ENCODE data around the gene TXNL4A. TPM values are rescaled to one million over a fixed set of nuclear protein-coding genes. Genes with fewer than 3 reads are reported as not detected.

The TXNL4A gene
- total RNA-seq, 1 donor from 2014 or later = 126 TPM

- peaks cover 11% of the 10 kb centered on the region for H3K4me1 Mint-ChIP-seq (ENCODE audit: unreplicated experiment)
- TF ChIP-seq CTCF (IDR thresholded peaks at IDR 0.05) = no peak
- no peak for DNase-seq (ENCODE audit: extremely low spot score, unreplicated experiment)
- no peaks in the 10 kb centered on the region for H3K9me3 Mint-ChIP-seq (ENCODE audit: unreplicated experiment)
- H3K4me3 Mint-ChIP-seq (ENCODE audit: unreplicated experiment) = peak overlapping the region; percentile 57
- peak overlapping the region; percentile 52 for H3K27ac Mint-ChIP-seq (ENCODE audit: unreplicated experiment)
- H3K36me3 Mint-ChIP-seq (ENCODE audit: unreplicated experiment) = peaks cover 1% of the 10 kb centered on the region
- no peaks in the 10 kb centered on the region for H3K27me3 Mint-ChIP-seq (ENCODE audit: unreplicated experiment)
Measured at GRCh38 chr18:79965119-79965902, 23.1 kb downstream of the TXNL4A start.

- H3K4me3 Mint-ChIP-seq (ENCODE audit: unreplicated experiment) = peak within 1 kb of the TSS; percentile 57
- peak; percentile 23 for TF ChIP-seq CTCF (IDR thresholded peaks at IDR 0.05)
- H3K36me3 Mint-ChIP-seq (ENCODE audit: unreplicated experiment) = no peaks in the 10 kb centered on the region
- H3K27ac Mint-ChIP-seq (ENCODE audit: unreplicated experiment) = peak within 1 kb of the TSS; percentile 52
- no peak for DNase-seq (ENCODE audit: extremely low spot score, unreplicated experiment)
- H3K27me3 Mint-ChIP-seq (ENCODE audit: unreplicated experiment) = no peaks in the 10 kb centered on the region
- H3K9me3 Mint-ChIP-seq (ENCODE audit: unreplicated experiment) = no peaks in the 10 kb centered on the region
- peaks cover 15% of the 10 kb centered on the region for H3K4me1 Mint-ChIP-seq (ENCODE audit: unreplicated experiment)
Measured at GRCh38 chr18:79964330-79965118, 23.8 kb downstream of the TXNL4A start, which contains the start of gene HSBP1L1. HSBP1L1 (plus strand) TSS chr18:79964643; CDS start chr18:79964736, 93 bp downstream.

GRCh38 chr18:79963658-79964329 is 24.6 kb downstream of the TXNL4A start:
- Mint-ChIP-seq H3K4me3 (ENCODE audit: unreplicated experiment) (peak overlapping the region; percentile 40), H3K4me1 (ENCODE audit: unreplicated experiment) (peaks cover 14% of the 10 kb centered on the region), H3K27ac (ENCODE audit: unreplicated experiment) (no peak overlapping the region), H3K27me3 (ENCODE audit: unreplicated experiment) (no peaks in the 10 kb centered on the region), H3K9me3 (ENCODE audit: unreplicated experiment) (no peaks in the 10 kb centered on the region), H3K36me3 (ENCODE audit: unreplicated experiment) (no peaks in the 10 kb centered on the region)
- no peak for TF ChIP-seq CTCF (IDR thresholded peaks at IDR 0.05)
- no peak for DNase-seq (ENCODE audit: extremely low spot score, unreplicated experiment)

- Mint-ChIP-seq H3K27ac (ENCODE audit: unreplicated experiment) (no peak overlapping the region), H3K9me3 (ENCODE audit: unreplicated experiment) (no peaks in the 10 kb centered on the region), H3K27me3 (ENCODE audit: unreplicated experiment) (no peaks in the 10 kb centered on the region), H3K36me3 (ENCODE audit: unreplicated experiment) (no peaks in the 10 kb centered on the region), H3K4me3 (ENCODE audit: unreplicated experiment) (no peak overlapping the region), H3K4me1 (ENCODE audit: unreplicated experiment) (peaks cover 14% of the 10 kb centered on the region)
- no peak for DNase-seq (ENCODE audit: extremely low spot score, unreplicated experiment)
- TF ChIP-seq CTCF (IDR thresholded peaks at IDR 0.05) = no peak
Measured at GRCh38 chr18:79962835-79963657, 25.3 kb downstream of the TXNL4A start.

All from osteocyte (in vitro differentiated cells).